HFFc6 (cell line): ENCODE data around the gene RSPH6A. TPM values are rescaled to one million over a fixed set of nuclear protein-coding genes. Genes with fewer than 3 reads are reported as not detected.

ENCODE experiments used
- DNase-seq: peaks from one replicate; pipeline ENCODE4 v3.0.0-alpha.2; 2018
- H3K27ac Mint-ChIP-seq: 2 replicates; pipeline ENCODE4 v1.8.0; 2020; ENCODE audit warnings: mild to moderate bottlenecking, mixed read lengths
- H3K27me3 Mint-ChIP-seq: 2 replicates; pipeline ENCODE4 v1.8.0; 2021; ENCODE audit warnings: mild to moderate bottlenecking, moderate library complexity, mixed read lengths; ENCODE audit not compliant: insufficient read depth
- H3K36me3 Mint-ChIP-seq: 2 replicates; pipeline ENCODE4 v1.8.0; 2021; ENCODE audit warnings: low read depth, mixed read lengths
- H3K4me1 Mint-ChIP-seq: 2 replicates; pipeline ENCODE4 v1.8.0; 2020; ENCODE audit warnings: low read depth, mixed read lengths
- H3K4me3 Mint-ChIP-seq: 2 replicates; pipeline ENCODE4 v1.8.0; 2020; ENCODE audit warnings: mild to moderate bottlenecking, moderate library complexity, mixed read lengths
- H3K9me3 Mint-ChIP-seq: 2 replicates; pipeline ENCODE4 v1.8.0; 2020; ENCODE audit warnings: mild to moderate bottlenecking, mixed read lengths
- total RNA-seq, 6 experiments: library from RNA; stranded (reverse); fragmentation: NEBNext Ultra II Directional; extraction: Animal tissue kit (Norgen Biotek cat#: 25700); gene quantifications; 2 replicates in 1 of 6; 3 replicates in 5 of 6; pipeline ENCODE4 v1.2.3, GENCODE V29; 2021
- TF ChIP-seq, protein P1 (sequence below): fragments of 200-600 bp; sonication (generic); IDR thresholded peaks from 2 replicates; pipeline ENCODE4 v1.5.0; 2021; ENCODE audit warnings: antibody characterized with exemption, mild to moderate bottlenecking

RSPH6A gene
- total RNA-seq, 6 experiments from 2014 or later, result 0.07 TPM; not detected in 5

DNA sequence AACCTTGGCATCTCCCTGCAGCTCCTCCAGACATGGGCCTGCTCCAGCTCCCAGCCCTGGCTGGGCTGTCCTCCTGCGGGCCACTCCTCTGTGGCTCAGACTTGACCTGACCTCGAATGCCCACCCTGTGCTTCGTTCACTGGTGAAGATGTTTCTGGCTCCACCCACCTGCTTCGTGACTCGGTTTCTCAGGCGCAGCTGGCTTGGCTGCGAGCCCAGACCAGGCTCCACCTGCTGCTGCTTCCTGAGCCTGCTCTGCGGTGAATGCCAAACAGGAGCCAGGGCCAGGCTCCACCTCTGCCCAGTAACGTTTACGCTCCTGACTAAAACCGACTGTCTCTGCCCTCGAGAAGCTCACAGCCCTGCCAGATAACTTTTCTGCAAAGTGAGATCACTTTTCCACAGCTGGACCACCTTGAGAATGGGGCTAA lies 8.9 kb upstream of the RSPH6A start:
- no peak for DNase-seq
- H3K4me1 Mint-ChIP-seq, result no peaks in the 10 kb centered on the region
- H3K9me3 Mint-ChIP-seq, result no peaks in the 10 kb centered on the region
- H3K4me3 Mint-ChIP-seq, result no peak overlapping the region
- H3K27ac Mint-ChIP-seq, result no peak overlapping the region
- H3K36me3 Mint-ChIP-seq, result peaks cover 15% of the 10 kb centered on the region
- H3K27me3 Mint-ChIP-seq, result peaks cover 8% of the 10 kb centered on the region
- TF ChIP-seq, protein P1, sequence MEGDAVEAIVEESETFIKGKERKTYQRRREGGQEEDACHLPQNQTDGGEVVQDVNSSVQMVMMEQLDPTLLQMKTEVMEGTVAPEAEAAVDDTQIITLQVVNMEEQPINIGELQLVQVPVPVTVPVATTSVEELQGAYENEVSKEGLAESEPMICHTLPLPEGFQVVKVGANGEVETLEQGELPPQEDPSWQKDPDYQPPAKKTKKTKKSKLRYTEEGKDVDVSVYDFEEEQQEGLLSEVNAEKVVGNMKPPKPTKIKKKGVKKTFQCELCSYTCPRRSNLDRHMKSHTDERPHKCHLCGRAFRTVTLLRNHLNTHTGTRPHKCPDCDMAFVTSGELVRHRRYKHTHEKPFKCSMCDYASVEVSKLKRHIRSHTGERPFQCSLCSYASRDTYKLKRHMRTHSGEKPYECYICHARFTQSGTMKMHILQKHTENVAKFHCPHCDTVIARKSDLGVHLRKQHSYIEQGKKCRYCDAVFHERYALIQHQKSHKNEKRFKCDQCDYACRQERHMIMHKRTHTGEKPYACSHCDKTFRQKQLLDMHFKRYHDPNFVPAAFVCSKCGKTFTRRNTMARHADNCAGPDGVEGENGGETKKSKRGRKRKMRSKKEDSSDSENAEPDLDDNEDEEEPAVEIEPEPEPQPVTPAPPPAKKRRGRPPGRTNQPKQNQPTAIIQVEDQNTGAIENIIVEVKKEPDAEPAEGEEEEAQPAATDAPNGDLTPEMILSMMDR, result no peak

DNA sequence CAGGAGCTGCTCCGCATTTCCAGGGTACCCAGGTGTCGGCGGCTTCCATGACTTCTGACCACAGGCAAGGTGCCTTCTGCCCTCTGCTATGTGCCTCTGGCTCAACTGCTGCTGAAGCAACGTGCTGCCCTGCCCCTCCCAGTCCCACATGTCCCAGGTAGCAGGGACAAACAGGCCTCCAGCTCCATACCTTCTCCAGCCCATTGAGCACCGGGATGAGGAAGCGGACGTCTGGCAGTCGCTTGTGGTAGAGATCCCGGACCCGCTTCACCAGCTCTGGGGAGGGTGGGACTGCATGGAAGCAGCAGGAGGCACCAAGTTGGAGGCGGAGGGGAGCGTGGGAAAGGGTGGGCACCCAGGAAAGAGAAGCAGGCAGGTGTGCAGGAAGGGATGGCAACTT lies 8.1 kb upstream of the RSPH6A start:
- TF ChIP-seq, protein P1, result no peak
- peaks cover 6% of the 10 kb centered on the region for H3K27me3 Mint-ChIP-seq
- H3K36me3 Mint-ChIP-seq, result peaks cover 7% of the 10 kb centered on the region
- H3K4me1 Mint-ChIP-seq, result no peaks in the 10 kb centered on the region
- H3K27ac Mint-ChIP-seq, result no peak overlapping the region
- no peaks in the 10 kb centered on the region for H3K9me3 Mint-ChIP-seq
- no peak for DNase-seq
- H3K4me3 Mint-ChIP-seq, result no peak overlapping the region

DNA sequence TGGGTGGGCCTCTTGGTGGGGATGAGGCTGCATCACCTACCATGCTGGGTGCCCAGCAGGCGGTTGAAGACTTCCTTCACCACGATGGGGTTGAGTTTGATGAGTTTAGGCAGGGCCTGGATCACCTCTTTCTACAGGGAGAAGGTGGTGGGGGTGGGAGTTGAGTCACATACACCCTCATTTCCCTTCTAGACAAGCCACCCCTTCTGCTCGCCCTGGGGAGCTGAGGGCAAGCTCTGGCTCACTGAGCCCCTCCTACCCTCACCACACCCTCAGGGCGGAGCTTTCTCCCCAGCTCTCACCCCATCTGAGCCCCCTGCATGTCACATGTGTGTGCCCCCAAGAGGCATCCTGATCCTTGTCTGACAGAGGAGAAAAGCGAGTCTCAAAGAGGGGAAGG lies 7.6 kb upstream of the RSPH6A start:
- TF ChIP-seq, protein P1, result no peak
- Mint-ChIP-seq H3K9me3 (no peaks in the 10 kb centered on the region), H3K27me3 (peaks cover 6% of the 10 kb centered on the region), H3K4me3 (no peak overlapping the region), H3K27ac (no peak overlapping the region), H3K36me3 (peaks cover 5% of the 10 kb centered on the region), H3K4me1 (no peaks in the 10 kb centered on the region)
- DNase-seq, result no peak

DNA sequence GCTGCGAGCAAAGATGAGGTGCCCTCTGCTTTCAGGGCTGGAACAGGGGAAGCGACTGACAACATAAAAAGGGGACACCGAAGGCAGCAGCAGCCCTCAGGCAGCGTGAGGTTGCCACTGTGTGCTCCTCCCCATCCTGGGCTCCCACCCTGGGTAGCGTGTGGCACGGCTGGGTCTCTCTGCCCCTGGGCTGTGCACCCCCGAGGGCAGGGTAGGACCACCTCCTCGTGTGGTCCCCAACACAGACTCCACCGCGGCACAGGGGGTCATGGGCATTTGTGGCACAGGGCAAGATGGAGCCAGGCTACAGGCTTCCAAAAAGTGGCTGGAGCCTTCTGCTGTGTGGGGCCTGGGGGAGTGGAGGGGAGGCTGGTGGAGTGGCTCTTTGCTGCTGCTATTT lies 6.5 kb upstream of the RSPH6A start:
- H3K4me3 Mint-ChIP-seq, result no peak overlapping the region
- no peaks in the 10 kb centered on the region for H3K9me3 Mint-ChIP-seq
- no peak overlapping the region; the same call in 1 of the 2 replicates for H3K27ac Mint-ChIP-seq
- peaks cover 6% of the 10 kb centered on the region for H3K27me3 Mint-ChIP-seq
- H3K4me1 Mint-ChIP-seq, result peaks cover 8% of the 10 kb centered on the region; the same call in 1 of the 2 replicates
- no peak for DNase-seq
- TF ChIP-seq, protein P1, result no peak
- H3K36me3 Mint-ChIP-seq, result peaks cover 5% of the 10 kb centered on the region

DNA sequence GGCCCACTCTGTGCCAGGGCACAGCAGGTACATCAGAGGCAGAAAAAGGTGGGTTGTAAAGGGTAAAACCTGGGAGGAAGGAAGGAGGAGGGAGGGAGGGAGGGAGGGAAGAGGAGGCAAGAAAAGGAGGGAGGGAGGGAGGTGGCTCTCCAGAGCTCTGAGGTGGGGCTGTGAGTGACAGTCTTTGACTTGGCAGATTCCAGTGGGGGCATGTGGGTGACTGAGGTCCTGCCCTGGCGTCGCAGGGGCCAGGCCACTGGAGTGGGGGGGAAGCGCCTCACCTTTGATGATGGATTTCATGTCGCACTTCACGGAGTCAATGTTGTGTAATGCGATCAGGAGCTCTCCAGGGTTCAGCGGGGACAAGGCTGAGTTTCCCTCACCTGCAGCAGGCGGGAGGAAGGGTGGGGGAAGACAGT lies 6.0 kb upstream of the RSPH6A start:
- Mint-ChIP-seq H3K27me3 (peaks cover 6% of the 10 kb centered on the region), H3K36me3 (peaks cover 5% of the 10 kb centered on the region), H3K4me3 (no peak overlapping the region), H3K4me1 (peaks cover 8% of the 10 kb centered on the region; the same call in 1 of the 2 replicates), H3K27ac (no peak overlapping the region), H3K9me3 (no peaks in the 10 kb centered on the region)
- no peak for DNase-seq
- TF ChIP-seq, protein P1, result no peak
